Fibroblast of skin of back (primary cell): ENCODE results near the gene ARHGAP26. TPM values are rescaled to one million over a fixed set of nuclear protein-coding genes. Genes with fewer than 3 reads are reported as not detected.

ENCODE experiments used
- DNase-seq: peaks from one replicate; pipeline ENCODE4 v3.0.0-alpha.2; 2013
- polyA plus RNA-seq, 2 experiments: library from polyadenylated mRNA; unstranded; fragments of 120-200 nt; gene quantifications; one replicate each; pipeline ENCODE4 v1.2.1, GENCODE V29; 2013; ENCODE audit not compliant: insufficient read length in 2 of 2

Gene ARHGAP26
- polyA plus RNA-seq (2013, experiment 1 of 2; ENCODE audit: insufficient read length): 6.6 TPM
- 7.3 TPM for polyA plus RNA-seq (2013, experiment 2 of 2; ENCODE audit: insufficient read length)

- peak; percentile 96 for DNase-seq
Measured at GRCh38 chr5:142769793-142770649, at the start of gene ARHGAP26. ARHGAP26 (plus strand) TSS chr5:142770377; CDS start chr5:142770762, 385 bp downstream.

GRCh38 chr5:142720641-142721271 is 49.4 kb upstream of the ARHGAP26 start:
- no peak for DNase-seq

- DNase-seq: no peak
Measured at GRCh38 chr5:142722146-142722545, 48.0 kb upstream of the ARHGAP26 start.

GRCh38 chr5:142722896-142723295 is 47.3 kb upstream of the ARHGAP26 start:
- no peak for DNase-seq

GRCh38 chr5:142724821-142725220 is 45.4 kb upstream of the ARHGAP26 start:
- DNase-seq: no peak

GRCh38 chr5:142725231-142726187 is 44.7 kb upstream of the ARHGAP26 start:
- DNase-seq: peak; percentile 35

GRCh38 chr5:142726188-142726731 is 43.9 kb upstream of the ARHGAP26 start:
- DNase-seq: peak; percentile 97

GRCh38 chr5:142727735-142728047 is 42.5 kb upstream of the ARHGAP26 start:
- DNase-seq: no peak

- no peak for DNase-seq
Measured at GRCh38 chr5:142735323-142736246, 34.6 kb upstream of the ARHGAP26 start.

GRCh38 chr5:142736247-142736632 is 33.9 kb upstream of the ARHGAP26 start:
- DNase-seq: no peak

- DNase-seq: no peak
Measured at GRCh38 chr5:142737179-142737578, 33.0 kb upstream of the ARHGAP26 start.

GRCh38 chr5:142740474-142741242 is 29.5 kb upstream of the ARHGAP26 start:
- DNase-seq: no peak

GRCh38 chr5:142743592-142744441 is 26.4 kb upstream of the ARHGAP26 start:
- DNase-seq: peak; percentile 68

GRCh38 chr5:142745268-142745667 is 24.9 kb upstream of the ARHGAP26 start:
- no peak for DNase-seq

GRCh38 chr5:142746532-142747433 is 23.4 kb upstream of the ARHGAP26 start:
- DNase-seq: no peak

GRCh38 chr5:142748132-142748531 is 22.0 kb upstream of the ARHGAP26 start:
- DNase-seq: peak; percentile 23

GRCh38 chr5:142748568-142749249 is 21.5 kb upstream of the ARHGAP26 start:
- DNase-seq: no peak

- peak; percentile 41 for DNase-seq
Measured at GRCh38 chr5:142749321-142749720, 20.9 kb upstream of the ARHGAP26 start.
